ENCODE measurements around the gene FADS2.

FADS2 gene

GRCh38 chr11:61817471-61818202, 10.5 kb upstream of the FADS2 start:
- H2AFZ ChIP-seq (ENCODE audit: low read depth, low read length): no peak overlapping the region
- peaks cover 23% of the 10 kb centered on the region for H3K4me1 ChIP-seq (ENCODE audit: insufficient read depth, low read length)
- peaks cover 14% of the 10 kb centered on the region for H3K36me3 ChIP-seq (ENCODE audit: insufficient read depth, low read length)
- H3K27me3 ChIP-seq (ENCODE audit: insufficient read depth, low read length): no peaks in the 10 kb centered on the region
- H3K9me3 ChIP-seq (ENCODE audit: low read length): no peaks in the 10 kb centered on the region
- H3K4me3 ChIP-seq (ENCODE audit: low read length): peak overlapping the region; percentile 93

- no peak overlapping the region for H2AFZ ChIP-seq (ENCODE audit: low read depth, low read length)
- H3K27me3 ChIP-seq (ENCODE audit: insufficient read depth, low read length): no peaks in the 10 kb centered on the region
- no peaks in the 10 kb centered on the region for H3K9me3 ChIP-seq (ENCODE audit: low read length)
- peaks cover 12% of the 10 kb centered on the region for H3K4me1 ChIP-seq (ENCODE audit: insufficient read depth, low read length)
- H3K4me3 ChIP-seq (ENCODE audit: low read length): no peak overlapping the region
- no peaks in the 10 kb centered on the region for H3K36me3 ChIP-seq (ENCODE audit: insufficient read depth, low read length)
These were observed 7.9 kb upstream of the FADS2 start for GRCh38 chr11:61820174-61820573.

- Histone ChIP-seq H3K4me1 (ENCODE audit: insufficient read depth, low read length) (peaks cover 38% of the 10 kb centered on the region), H3K27me3 (ENCODE audit: insufficient read depth, low read length) (no peaks in the 10 kb centered on the region), H2AFZ (ENCODE audit: low read depth, low read length) (peak overlapping the region; percentile 26), H3K9me3 (ENCODE audit: low read length) (no peaks in the 10 kb centered on the region), H3K36me3 (ENCODE audit: insufficient read depth, low read length) (peaks cover 10% of the 10 kb centered on the region), H3K4me3 (ENCODE audit: low read length) (peak overlapping the region; percentile 100)
These were observed 1.1 kb upstream of the FADS2 start for GRCh38 chr11:61826930-61827570.

- no peaks in the 10 kb centered on the region for H3K9me3 ChIP-seq (ENCODE audit: low read length)
- no peaks in the 10 kb centered on the region for H3K27me3 ChIP-seq (ENCODE audit: insufficient read depth, low read length)
- peaks cover 50% of the 10 kb centered on the region for H3K4me1 ChIP-seq (ENCODE audit: insufficient read depth, low read length)
- H2AFZ ChIP-seq (ENCODE audit: low read depth, low read length): no peak overlapping the region
- H3K4me3 ChIP-seq (ENCODE audit: low read length): peak overlapping the region; percentile 100
- H3K36me3 ChIP-seq (ENCODE audit: insufficient read depth, low read length): peaks cover 23% of the 10 kb centered on the region
These were observed 204 bp downstream of the FADS2 start for GRCh38 chr11:61828379-61828628.

- peaks cover 55% of the 10 kb centered on the region for H3K4me1 ChIP-seq (ENCODE audit: insufficient read depth, low read length)
- no peak overlapping the region for H2AFZ ChIP-seq (ENCODE audit: low read depth, low read length)
- H3K9me3 ChIP-seq (ENCODE audit: low read length): no peaks in the 10 kb centered on the region
- H3K4me3 ChIP-seq (ENCODE audit: low read length): peak overlapping the region; percentile 100
- peaks cover 28% of the 10 kb centered on the region for H3K36me3 ChIP-seq (ENCODE audit: insufficient read depth, low read length)
- no peaks in the 10 kb centered on the region for H3K27me3 ChIP-seq (ENCODE audit: insufficient read depth, low read length)
These were observed 718 bp downstream of the FADS2 start for GRCh38 chr11:61828629-61829407.

- Histone ChIP-seq H3K4me3 (ENCODE audit: low read length) (peak overlapping the region; percentile 100), H3K9me3 (ENCODE audit: low read length) (no peaks in the 10 kb centered on the region), H3K4me1 (ENCODE audit: insufficient read depth, low read length) (peaks cover 64% of the 10 kb centered on the region), H3K36me3 (ENCODE audit: insufficient read depth, low read length) (peaks cover 30% of the 10 kb centered on the region), H2AFZ (ENCODE audit: low read depth, low read length) (no peak overlapping the region), H3K27me3 (ENCODE audit: insufficient read depth, low read length) (no peaks in the 10 kb centered on the region)
These were observed 1.7 kb downstream of the FADS2 start for GRCh38 chr11:61829806-61830205.

- Histone ChIP-seq H3K4me1 (ENCODE audit: insufficient read depth, low read length) (peaks cover 67% of the 10 kb centered on the region), H3K27me3 (ENCODE audit: insufficient read depth, low read length) (no peaks in the 10 kb centered on the region), H2AFZ (ENCODE audit: low read depth, low read length) (no peak overlapping the region), H3K36me3 (ENCODE audit: insufficient read depth, low read length) (peaks cover 30% of the 10 kb centered on the region), H3K4me3 (ENCODE audit: low read length) (peak overlapping the region; percentile 100), H3K9me3 (ENCODE audit: low read length) (no peaks in the 10 kb centered on the region)
These were observed 2.4 kb downstream of the FADS2 start for GRCh38 chr11:61830237-61831105.

- peaks cover 43% of the 10 kb centered on the region for H3K36me3 ChIP-seq (ENCODE audit: insufficient read depth, low read length)
- H3K9me3 ChIP-seq (ENCODE audit: low read length): no peaks in the 10 kb centered on the region
- H3K27me3 ChIP-seq (ENCODE audit: insufficient read depth, low read length): no peaks in the 10 kb centered on the region
- peaks cover 55% of the 10 kb centered on the region for H3K4me1 ChIP-seq (ENCODE audit: insufficient read depth, low read length)
- no peak overlapping the region for H3K4me3 ChIP-seq (ENCODE audit: low read length)
- H2AFZ ChIP-seq (ENCODE audit: low read depth, low read length): no peak overlapping the region
These were observed 4.1 kb downstream of the FADS2 start for GRCh38 chr11:61832207-61832606.

- Histone ChIP-seq H3K4me3 (ENCODE audit: low read length) (no peak overlapping the region), H3K36me3 (ENCODE audit: insufficient read depth, low read length) (peaks cover 48% of the 10 kb centered on the region)
These were observed 4.7 kb downstream of the FADS2 start for GRCh38 chr11:61832754-61833153.

GRCh38 chr11:61833471-61833870, 5.4 kb downstream of the FADS2 start:
- Histone ChIP-seq H3K9me3 (ENCODE audit: low read length) (no peaks in the 10 kb centered on the region), H3K36me3 (ENCODE audit: insufficient read depth, low read length) (peaks cover 56% of the 10 kb centered on the region), H3K4me3 (ENCODE audit: low read length) (no peak overlapping the region), H3K4me1 (ENCODE audit: insufficient read depth, low read length) (peaks cover 55% of the 10 kb centered on the region), H2AFZ (ENCODE audit: low read depth, low read length) (no peak overlapping the region), H3K27me3 (ENCODE audit: insufficient read depth, low read length) (no peaks in the 10 kb centered on the region)

More at GRCh38 chr11:61832754-61833153, 4.7 kb downstream of the FADS2 start:
- H2AFZ ChIP-seq (ENCODE audit: low read depth, low read length): no peak overlapping the region
- H3K4me1 ChIP-seq (ENCODE audit: insufficient read depth, low read length): peaks cover 55% of the 10 kb centered on the region
- no peaks in the 10 kb centered on the region for H3K9me3 ChIP-seq (ENCODE audit: low read length)
- H3K27me3 ChIP-seq (ENCODE audit: insufficient read depth, low read length): no peaks in the 10 kb centered on the region

- H2AFZ ChIP-seq (ENCODE audit: low read depth, low read length): no peak overlapping the region
- peaks cover 60% of the 10 kb centered on the region for H3K36me3 ChIP-seq (ENCODE audit: insufficient read depth, low read length)
- H3K4me3 ChIP-seq (ENCODE audit: low read length): no peak overlapping the region
- no peaks in the 10 kb centered on the region for H3K27me3 ChIP-seq (ENCODE audit: insufficient read depth, low read length)
- H3K4me1 ChIP-seq (ENCODE audit: insufficient read depth, low read length): peaks cover 55% of the 10 kb centered on the region
- no peaks in the 10 kb centered on the region for H3K9me3 ChIP-seq (ENCODE audit: low read length)
These were observed 5.8 kb downstream of the FADS2 start for GRCh38 chr11:61833926-61834277.

GRCh38 chr11:61834278-61835048, 6.4 kb downstream of the FADS2 start:
- Histone ChIP-seq H3K27me3 (ENCODE audit: insufficient read depth, low read length) (no peaks in the 10 kb centered on the region), H3K4me1 (ENCODE audit: insufficient read depth, low read length) (peaks cover 55% of the 10 kb centered on the region), H3K4me3 (ENCODE audit: low read length) (no peak overlapping the region), H3K9me3 (ENCODE audit: low read length) (no peaks in the 10 kb centered on the region), H2AFZ (ENCODE audit: low read depth, low read length) (no peak overlapping the region), H3K36me3 (ENCODE audit: insufficient read depth, low read length) (peaks cover 64% of the 10 kb centered on the region)

Data from neuron (in vitro differentiated cells).